ENCODE measurements around the gene MTMR12.

MTMR12 gene, protein sequence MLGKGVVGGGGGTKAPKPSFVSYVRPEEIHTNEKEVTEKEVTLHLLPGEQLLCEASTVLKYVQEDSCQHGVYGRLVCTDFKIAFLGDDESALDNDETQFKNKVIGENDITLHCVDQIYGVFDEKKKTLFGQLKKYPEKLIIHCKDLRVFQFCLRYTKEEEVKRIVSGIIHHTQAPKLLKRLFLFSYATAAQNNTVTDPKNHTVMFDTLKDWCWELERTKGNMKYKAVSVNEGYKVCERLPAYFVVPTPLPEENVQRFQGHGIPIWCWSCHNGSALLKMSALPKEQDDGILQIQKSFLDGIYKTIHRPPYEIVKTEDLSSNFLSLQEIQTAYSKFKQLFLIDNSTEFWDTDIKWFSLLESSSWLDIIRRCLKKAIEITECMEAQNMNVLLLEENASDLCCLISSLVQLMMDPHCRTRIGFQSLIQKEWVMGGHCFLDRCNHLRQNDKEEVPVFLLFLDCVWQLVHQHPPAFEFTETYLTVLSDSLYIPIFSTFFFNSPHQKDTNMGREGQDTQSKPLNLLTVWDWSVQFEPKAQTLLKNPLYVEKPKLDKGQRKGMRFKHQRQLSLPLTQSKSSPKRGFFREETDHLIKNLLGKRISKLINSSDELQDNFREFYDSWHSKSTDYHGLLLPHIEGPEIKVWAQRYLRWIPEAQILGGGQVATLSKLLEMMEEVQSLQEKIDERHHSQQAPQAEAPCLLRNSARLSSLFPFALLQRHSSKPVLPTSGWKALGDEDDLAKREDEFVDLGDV

DNA sequence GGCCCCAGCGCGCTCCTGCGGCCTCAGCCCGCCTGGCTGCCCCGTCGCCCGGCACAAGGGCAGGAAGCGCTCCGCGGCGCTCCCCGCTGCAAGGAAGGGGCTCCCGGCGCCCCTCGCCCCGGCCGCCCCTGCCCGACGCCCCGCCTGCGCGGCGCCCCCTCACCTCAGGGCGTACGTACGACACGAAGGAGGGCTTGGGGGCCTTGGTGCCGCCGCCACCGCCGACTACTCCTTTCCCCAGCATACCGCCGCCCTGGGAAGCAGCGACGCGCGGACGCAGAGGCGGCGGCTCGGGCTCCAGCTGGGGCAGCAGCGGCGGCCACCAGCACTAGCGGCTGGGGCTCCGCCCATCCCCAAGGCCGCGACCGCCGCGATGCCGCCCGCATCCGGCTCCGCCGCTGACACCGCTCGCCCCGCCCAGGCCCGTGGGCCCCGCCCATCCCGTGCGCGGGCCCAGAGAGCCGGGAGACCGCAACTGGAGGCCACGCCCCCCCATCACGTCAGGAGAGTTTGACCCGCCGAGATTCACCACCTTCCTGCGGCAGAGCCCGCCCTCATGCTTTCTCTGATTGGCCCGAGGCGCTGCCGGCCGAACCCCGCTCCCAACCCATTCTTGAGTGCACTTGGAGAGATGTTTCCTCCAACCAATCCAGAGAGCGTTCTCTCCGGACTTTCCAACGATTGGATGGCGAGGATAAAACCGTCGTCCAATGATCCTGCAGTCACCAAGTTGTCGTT lies at the start of gene MTMR12:
Gene MTMR12 (minus strand): TSS at position 345 of the 738 bp plus-strand sequence. CDS start 101 bp downstream, at position 244.
- peak; percentile 100 for DNase-seq

DNA sequence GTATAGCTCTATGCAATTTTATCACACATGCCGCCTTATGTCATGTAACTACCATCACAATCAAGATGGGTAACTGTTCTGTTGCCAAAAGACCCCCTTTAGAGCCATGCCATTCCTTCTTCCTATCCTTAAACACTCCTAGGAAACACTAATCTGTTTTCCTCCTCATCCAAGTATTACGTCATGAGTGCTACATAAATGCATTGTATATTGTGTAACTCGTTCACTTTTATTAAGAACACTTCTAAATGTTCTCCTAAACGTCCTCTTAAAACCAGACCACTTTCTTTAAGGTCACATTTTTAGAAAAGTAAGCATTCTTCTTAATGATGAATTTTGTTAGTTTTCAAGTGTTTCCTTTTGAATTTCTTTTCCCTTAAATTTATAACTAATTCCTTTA lies 49.8 kb upstream of the MTMR12 start:
- DNase-seq, result no peak

DNA sequence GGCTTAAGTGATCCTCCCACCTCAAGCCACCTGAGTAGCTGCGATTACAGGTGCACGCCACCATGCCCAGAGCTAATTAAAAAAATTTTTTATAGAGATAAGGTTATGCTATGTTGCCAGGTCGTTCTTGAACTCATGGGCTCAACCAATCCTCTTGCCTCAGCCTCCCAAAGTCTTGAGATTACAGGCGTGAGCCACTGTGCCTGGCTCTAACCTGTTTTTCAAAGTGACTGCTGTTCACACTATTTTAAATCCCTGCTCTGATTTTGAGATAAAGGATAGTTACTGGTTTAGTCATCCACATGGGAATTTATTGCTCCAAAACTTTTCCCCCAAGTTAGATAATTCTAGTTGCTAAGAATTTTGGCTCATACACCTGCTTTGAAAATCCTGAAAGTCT lies 48.2 kb upstream of the MTMR12 start:
- DNase-seq, result no peak

DNA sequence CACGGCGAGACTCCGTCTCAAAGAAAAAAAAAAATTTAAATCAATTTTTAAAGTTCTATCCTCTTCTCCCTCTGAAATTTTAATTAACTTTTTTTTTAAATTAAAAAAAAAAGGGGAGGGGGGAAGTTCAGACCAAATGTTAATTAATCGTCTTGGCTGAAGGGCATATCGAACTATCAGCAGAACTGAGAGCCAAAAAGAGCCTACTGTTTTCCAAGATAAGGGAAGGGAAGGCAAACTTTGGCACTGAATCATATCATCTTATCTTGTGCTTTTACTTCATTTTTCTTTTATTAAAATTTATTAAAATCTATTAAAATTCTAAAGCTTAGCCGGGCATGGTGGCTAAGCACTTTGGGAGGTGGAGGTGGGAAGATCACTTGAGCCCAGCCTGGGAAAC lies 45.9 kb upstream of the MTMR12 start:
- no peak for DNase-seq

DNA sequence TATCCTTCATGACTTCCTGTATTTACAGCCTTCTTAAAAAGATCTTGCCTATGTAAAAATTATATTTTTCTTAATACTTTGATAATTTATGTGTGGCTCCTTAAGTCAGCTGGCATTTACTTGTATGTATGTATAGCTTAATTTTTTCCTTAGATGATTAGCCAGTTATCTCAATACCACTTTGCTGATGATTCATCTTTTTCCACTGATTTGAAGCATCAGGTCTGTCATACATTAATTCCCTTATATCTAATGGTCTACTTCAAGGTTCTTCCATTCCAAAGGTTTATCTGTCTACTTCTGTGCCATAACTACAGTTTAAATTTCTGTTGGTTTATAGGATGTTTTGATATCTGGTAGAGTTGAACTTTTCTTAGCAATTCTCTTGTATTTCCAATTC lies 44.9 kb upstream of the MTMR12 start:
- no peak for DNase-seq

DNA sequence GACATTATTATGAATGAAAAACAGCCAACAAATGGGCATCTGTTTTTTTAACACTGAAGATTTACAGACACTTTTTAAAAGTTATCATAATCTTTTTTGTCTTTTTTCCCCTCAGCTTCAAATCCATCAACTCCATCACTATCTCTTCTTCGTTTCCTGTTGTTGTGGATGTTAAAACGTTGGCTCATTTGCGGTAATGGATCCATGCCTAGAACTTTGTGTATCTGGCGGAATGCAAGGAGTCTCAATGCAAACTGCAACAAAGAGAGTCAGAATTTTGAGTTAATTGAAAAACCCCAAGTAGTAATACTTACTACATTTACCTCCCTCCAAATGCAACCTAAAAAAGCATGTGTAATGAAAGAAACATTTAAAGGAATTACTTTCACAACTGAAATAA lies 42.9 kb upstream of the MTMR12 start:
- DNase-seq, result no peak

DNA sequence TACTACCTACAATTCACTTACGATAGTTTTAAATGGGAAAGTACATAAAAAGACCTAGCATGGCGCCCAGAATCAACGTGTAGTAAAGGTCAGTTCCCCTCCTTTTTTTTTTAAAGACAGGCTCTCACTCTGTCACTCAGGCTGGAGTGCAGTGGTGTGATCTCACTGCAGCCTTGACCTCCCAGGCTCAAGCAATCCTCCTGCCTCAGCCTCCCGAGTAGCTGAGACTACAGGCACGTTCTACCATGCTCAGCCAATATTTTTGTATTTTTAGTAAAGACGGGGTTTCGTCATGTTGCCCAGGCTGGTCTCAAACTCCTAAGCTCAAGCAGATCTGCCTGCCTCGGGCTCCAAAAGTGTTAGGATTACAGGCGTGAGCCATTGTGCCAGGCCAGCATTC lies 40.7 kb upstream of the MTMR12 start:
- DNase-seq, result no peak

DNA sequence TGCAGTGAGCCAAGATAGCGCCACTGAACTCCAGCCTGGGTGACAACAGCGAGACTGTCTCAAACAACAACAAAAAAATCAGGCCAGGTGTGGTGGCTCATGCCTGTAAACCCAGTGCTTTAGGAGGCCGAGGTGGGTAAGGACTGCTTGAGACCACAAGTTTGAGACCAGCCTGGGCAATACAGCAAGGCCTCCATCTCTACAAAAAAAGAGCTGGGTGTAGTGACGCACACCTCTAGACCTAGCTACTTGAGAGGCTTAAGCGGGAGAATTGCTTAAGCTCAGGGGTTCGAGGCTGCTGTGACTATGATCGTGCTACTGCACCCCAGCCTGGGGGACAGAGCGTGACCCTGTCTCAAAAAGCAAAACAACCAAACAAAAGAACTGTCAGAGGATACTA lies 39.9 kb upstream of the MTMR12 start:
- no peak for DNase-seq

DNA sequence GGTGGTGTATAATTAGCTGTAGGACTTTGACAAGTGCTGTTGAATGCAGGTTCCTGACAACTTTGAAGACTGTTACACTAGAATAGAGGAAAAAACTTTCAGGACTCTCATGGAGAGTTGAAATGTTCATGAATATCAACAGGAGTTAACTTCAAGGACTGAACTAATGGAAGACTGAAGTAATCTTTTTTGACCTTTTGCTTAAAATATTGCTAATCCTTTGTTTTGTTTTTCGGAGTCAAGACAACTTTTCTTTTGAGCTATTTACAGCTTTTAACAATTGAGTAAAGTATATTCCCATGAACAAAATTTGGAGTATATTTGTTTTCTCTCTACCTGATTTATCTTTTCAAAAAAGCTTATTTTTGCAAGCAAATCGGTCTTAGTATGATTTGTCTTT lies 34.1 kb upstream of the MTMR12 start:
- no peak for DNase-seq

DNA sequence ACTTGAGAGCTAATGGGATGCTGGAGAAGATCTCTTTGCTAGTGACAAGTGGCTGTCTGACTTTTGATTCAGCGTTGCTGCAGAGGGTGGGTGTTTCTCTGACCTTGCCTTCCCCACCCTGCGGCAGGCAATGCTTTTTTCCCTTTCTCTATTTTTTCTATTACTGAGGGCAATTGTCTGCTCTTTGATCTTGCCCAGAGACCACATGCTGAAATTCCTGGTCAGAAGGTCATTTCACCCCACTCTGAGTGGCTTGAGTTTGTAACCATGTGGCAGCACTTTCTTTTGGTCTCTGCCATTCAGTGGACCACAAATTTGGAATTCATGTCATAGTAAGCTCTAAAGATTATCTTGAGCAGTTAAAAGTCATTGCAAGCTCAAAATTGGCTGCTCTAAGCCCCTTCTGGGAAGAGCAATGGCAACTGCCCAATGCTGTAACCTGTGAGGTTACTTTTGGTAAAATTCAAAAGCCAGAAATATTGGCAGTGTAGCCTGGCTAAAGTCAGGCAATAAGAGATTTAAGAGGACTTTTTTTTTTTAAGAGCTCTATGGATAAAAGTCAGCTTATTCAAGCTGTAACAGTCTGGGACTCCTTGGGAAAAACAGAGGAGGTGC lies 30.4 kb upstream of the MTMR12 start:
- no peak for DNase-seq

DNA sequence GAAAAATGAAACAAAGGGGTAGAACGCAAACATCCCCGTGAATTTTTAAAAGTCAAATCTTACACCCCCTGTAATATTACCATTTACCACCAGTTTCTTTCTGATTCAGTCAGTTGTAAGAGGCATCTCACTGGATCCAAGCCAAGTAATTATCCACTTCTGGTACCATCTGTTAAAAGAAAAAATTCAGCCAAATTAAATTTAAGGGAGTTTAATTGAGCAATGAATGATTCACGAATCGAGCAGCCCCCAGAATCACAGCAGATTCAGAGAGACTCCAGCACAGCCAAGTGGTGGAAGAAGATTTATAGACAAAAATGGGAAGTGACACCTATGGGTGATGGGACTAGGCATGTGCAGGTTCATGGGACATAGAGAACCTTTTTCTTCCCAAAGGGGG lies 29.9 kb upstream of the MTMR12 start:
- peak in 1 of 2 experiments; percentile 35 for DNase-seq

DNA sequence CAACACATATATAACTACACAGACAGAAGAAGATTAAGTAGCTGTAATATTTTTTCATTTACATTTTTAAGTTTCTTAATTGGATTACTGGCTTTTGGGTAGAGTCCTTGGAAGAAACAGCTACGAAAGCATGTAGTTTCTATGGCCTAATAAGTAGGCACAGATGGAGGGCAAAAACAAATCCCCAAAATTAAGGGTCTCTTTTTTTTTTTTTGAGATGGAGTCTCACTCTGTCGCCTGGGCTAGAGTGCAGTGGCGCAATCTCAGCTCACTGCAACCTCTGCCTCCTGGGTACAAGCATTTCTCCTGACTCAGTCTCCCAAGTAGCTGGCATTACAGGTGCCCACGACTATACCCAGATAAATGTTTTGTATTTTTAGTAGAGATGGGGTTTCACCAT lies 27.1 kb upstream of the MTMR12 start:
- no peak for DNase-seq

DNA sequence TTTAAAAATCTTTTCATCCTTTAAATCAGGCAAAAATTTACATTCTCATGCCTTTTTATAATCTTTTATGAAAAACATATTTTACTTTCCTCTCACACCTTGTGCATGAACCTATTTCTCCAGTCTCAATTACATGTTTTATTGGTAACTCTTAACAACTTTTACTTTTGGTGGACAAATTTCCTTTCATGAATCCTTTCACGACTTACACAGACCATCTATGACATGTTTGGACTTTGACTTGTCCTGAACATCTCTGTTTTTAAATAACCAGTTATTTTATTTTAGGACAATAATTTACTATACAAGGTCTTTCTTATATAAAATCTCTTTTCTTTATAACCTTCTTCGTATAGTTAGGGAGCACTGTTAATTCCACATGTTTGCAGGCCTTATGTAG lies 26.5 kb upstream of the MTMR12 start:
- DNase-seq, result peak; percentile 23 to 62

DNA sequence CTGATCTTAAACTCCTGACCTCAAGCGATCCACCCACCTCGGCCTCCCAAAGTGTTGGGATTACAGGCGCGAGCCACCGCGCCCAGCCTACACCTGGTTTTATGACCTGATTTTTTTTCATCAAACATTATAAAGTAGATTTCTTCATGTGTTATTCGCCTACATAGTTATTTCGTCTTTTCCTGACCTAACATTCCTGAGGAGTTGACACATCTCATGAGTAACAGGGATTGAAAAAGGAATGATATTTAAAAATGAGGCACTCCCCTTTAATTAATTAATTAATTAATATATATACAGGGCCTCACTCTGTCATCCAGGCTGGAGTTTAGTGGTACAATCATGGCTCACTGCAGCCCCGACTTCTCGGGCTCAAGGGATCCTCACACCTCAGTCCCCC lies 20.2 kb upstream of the MTMR12 start:
- no peak for DNase-seq

DNA sequence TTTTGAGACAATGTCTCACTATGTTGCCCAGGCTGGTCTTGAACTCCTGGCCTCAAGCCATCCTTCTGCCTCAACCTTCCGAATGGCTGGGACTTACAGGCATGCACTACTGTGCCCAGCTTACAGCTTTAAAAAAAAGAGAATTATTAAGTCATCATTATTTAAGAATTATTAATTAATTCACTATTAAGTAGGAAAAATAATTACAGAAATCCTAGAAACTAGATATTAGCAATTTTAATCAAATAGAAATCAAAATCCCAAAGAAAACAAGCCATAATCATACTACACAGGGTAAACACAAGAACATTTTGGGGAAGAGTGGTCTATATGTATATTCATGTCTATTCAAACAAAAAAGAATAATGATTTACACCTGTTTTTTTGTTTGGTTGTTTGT lies 19.6 kb upstream of the MTMR12 start:
- no peak for DNase-seq

DNA sequence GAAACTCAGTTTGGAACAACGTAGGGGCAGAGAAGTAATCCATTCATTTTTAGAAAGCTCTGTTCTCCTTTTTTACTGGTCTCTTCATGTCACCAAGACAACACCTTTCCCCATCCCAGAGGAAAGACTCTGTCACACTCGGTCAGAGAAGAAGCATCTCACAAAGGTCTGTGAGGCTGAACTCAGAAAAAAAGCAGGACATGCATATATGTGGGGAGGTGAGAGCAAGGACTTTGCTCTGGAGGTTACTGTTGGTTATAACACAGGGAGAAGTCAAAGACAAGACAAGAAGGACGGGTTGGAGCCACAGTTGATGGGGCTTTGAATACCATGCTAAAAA lies 19.2 kb upstream of the MTMR12 start:
- DNase-seq, result no peak

DNA sequence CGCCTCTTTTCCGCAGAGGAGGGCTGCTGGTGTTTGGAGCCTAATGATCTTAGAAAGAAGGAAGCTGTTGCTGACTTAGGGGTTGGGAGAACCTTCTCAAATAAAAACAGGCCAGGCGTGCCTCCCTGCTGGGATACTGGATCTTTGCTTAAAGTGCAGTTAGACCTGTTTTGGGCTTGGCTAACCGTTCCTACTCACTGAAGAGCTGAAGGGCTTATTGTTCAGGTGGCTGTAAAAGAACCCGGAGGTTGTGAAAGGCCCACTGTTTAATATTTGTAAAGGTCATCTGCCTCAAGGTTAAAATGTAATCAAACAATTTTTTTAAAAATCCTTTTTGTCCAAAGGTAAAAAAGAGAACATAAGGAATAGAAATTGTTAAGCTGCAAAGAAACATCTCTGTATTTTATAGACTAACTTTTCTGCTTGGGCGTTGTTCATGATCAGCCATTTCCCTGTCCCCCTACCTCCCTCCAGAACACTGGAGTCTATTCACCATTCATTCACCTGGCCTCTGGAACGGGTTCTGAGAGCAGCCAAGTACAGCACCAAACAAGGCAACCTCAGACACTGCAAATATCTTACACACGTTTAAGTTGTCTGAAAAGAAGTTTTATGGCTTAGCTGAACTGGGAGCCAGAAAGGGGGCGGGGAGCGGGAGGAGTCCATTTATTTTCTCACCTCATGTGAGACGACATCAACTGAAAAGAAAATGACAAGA lies 18.6 kb upstream of the MTMR12 start:
- DNase-seq, result no peak

DNA sequence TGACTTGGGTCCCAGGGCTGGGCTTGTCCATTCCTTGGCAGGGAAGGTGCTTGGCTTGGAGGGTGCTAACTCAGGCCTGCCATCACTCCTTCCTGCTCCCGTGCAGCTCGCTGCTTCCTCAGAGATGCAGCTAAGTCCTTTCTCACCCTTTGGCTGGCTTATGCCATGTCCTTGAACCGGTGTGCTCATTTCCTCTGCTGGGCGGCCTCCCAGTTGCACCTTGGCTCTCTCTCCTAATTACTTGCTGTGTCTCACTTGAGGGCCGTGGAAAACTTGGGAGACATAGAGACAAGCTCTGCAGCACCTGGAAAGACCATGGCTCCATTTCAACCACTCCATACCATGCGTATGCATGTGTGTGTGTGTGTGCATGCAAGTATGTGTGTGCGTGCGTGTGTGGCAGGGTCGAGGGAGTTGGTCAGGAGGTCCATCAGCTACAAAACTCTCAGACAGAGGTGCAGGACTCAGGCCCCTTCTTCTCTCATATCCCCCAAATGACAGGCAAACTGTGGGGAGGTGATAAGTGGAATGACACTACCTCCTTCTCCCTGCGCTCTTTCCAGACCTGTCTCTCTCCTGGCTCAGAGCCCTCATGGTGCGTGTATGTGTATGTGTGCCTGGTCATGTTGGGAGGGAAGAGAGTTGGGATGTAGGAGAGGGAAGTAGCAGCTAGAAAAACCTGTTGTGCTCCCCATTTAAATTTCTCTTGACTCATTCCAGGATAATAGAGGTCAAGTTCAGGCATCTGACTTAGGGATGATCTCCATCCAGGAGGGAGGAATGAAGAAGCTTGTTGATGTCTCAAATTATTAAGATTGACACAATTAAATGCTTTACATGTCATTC lies 17.6 kb upstream of the MTMR12 start:
- no peak for DNase-seq

DNA sequence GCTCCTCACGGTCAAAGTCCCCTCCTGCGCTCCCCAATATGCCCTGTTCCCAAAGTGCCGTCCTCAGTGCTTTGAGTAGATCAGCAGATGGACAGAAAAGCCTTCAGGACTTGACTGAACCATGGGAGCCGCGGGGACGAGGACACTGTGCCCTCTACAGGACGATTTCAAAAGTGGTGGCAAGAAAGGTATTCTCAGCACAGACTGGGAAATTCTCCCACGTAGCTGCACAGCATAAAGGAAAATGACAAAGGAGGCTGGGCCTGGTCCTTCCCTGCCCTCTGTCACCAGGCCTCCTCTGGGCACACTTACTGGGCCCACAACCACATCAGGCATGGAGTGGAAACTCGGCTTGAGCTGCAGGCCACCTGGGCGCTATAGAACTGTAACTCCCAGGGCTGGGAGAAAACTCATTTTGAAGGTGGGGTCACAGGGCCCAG lies 16.7 kb upstream of the MTMR12 start:
- DNase-seq, result peak; percentile 51 to 65

DNA sequence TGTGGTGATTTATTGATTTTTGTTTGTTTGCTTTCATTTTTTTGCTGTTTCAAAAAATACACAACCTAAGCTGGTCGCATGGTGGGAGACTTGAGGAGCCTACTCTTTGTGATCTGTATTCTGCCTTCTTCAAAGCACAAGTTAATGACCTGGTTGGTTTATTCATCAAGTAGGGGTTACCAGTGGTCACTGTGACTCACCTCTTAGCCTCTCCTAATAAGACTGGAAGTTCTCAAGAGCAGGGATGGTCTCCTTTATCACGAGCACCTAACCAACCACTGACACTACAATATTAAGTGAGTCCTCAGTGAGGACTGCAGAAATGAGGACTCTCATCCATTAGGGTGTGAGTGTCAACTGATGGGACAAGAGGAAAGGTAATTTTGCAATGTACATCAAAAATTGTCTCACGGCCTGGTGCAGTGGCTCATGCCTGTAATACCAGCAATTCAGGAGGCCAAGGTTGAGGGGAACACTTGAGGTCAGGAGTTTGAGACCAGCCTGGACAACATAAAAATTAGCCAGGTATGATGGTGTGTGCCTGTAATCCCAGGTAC lies 13.6 kb upstream of the MTMR12 start:
- DNase-seq, result no peak

DNA sequence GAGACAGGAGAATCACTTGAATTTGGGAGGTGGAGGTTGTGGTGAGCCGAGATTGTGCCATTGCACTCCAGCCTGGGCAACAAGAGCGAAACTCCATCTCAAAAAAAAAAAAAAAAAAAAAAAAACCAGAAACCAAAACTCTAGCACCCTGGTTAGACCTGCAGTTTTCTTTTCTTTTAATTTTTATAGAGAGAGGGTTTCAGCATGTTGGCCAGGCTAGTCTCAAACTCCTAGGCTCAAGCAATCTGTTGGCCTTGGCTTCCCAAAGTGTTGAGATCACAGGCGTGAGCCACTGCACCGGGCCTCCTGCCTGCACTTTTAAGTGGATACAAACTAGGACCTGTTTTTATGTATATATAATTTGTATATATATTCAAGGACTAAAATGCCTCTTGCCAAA lies 12.9 kb upstream of the MTMR12 start:
- no peak for DNase-seq
